Neutrophil (primary cell): ENCODE results near the gene KRTAP10-9.
A peak's percentile ranks its signal among the peaks of the same experiment; 100 is the strongest.
"Not testable (repeated sequence)": the region's sequence is repeated elsewhere in the genome, so short reads cannot be mapped to it uniquely, and the experiment has no call there.

Source experiments
- H3K27ac ChIP-seq: fragments of 200-600 bp; sonication (generic); 2 replicates; pipeline ENCODE4 v1.5.1; 2016; ENCODE audit warnings: mild to moderate bottlenecking, moderate library complexity
- H3K27me3 ChIP-seq: fragments of 200-600 bp; sonication (generic); 2 replicates; pipeline ENCODE4 v1.6.0; 2016; ENCODE audit warnings: mild to moderate bottlenecking
- H3K36me3 ChIP-seq: fragments of 200-600 bp; sonication (generic); 2 replicates; pipeline ENCODE4 v1.5.1; 2017
- H3K4me1 ChIP-seq, 2 experiments: fragments of 200-600 bp in 1 of 2; sonication (generic) in 1 of 2; 1 replicate in 1 of 2; 2 replicates in 1 of 2; pipeline versions ENCODE4 v1.5.1 to v1.6.1; 2013 to 2016; ENCODE audit warnings: low read depth in 1 of 2, low read length in 1 of 2, mild to moderate bottlenecking in 1 of 2, moderate library complexity in 1 of 2; ENCODE audit not compliant: control insufficient read depth in 1 of 2, insufficient read depth in 1 of 2
- H3K4me3 ChIP-seq, 2 experiments: fragments of 200-600 bp in 1 of 2; sonication (generic) in 1 of 2; 1 replicate in 1 of 2; 2 replicates in 1 of 2; pipeline ENCODE4 v1.5.1; 2013 to 2016; ENCODE audit warnings: low read depth in 1 of 2, low read length in 1 of 2, mild to moderate bottlenecking in 1 of 2, moderate library complexity in 1 of 2
- H3K9me3 ChIP-seq: fragments of 200-600 bp; sonication (generic); 2 replicates; pipeline ENCODE4 v1.5.1; 2016
- TF ChIP-seq, protein P1 (sequence below): fragments of 200-600 bp; sonication (generic); IDR thresholded peaks from 2 replicates; pipeline ENCODE4 v1.5.1; 2016; ENCODE audit warnings: antibody characterized with exemption

Gene KRTAP10-9

DNA sequence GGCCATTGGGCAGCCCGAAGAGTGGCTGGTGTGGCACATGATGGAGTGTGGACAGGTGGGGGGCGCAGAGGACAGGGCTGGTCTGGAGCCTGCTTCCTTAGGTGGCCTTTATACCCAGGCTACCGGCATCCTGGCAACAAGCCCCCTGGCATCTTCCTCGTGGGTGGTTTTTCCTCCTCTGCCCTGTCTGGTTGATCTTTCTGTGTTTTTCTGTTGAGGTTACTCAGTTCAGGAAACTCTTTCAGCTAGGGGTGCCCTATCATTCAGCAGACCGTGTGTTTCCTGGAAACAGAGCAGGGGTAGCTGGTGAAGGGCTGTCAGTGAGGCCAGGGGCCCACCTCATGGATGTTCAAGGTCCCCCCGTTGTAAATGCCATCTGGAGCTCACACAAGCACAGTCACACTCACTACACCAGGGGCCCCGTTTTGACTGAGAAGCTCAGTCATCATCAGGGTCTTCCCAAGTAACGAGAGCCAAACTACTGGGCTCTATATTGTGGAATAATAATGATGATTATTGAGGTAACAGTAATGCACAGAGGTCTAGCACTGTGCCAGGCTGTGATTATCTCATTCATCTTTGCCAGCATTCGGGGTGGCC lies 27.8 kb downstream of the KRTAP10-9 start, which contains the start of gene KRTAP12-4:
Gene KRTAP12-4 (minus strand): TSS at position 84 of the 600 bp plus-strand sequence. CDS start 45 bp downstream, at position 39.
- H3K27ac ChIP-seq = no peak within 1 kb of the TSS
- TF ChIP-seq, protein P1, sequence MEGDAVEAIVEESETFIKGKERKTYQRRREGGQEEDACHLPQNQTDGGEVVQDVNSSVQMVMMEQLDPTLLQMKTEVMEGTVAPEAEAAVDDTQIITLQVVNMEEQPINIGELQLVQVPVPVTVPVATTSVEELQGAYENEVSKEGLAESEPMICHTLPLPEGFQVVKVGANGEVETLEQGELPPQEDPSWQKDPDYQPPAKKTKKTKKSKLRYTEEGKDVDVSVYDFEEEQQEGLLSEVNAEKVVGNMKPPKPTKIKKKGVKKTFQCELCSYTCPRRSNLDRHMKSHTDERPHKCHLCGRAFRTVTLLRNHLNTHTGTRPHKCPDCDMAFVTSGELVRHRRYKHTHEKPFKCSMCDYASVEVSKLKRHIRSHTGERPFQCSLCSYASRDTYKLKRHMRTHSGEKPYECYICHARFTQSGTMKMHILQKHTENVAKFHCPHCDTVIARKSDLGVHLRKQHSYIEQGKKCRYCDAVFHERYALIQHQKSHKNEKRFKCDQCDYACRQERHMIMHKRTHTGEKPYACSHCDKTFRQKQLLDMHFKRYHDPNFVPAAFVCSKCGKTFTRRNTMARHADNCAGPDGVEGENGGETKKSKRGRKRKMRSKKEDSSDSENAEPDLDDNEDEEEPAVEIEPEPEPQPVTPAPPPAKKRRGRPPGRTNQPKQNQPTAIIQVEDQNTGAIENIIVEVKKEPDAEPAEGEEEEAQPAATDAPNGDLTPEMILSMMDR = no peak

DNA sequence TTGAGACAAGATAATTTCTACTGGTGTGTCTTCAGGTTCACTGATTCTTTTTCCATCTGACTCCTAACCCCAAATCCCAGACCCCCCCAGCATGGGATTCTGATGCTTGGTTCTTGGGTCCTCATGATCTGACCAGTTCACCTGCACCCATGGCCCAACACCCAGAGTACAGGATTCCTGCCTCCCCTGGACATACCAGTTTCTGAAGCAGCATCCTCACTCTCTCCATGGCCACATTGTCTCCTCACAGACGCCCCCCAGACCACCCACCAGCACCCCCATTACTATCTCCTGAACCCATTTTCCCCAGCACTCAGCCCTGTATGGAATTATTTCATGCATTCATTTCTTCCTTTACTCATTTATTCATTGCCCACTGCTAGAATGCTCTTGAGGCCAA lies 30.0 kb downstream of the KRTAP10-9 start:
- peaks cover 10 to 11% of the 10 kb centered on the region in 2 experiments for H3K4me1 ChIP-seq
- TF ChIP-seq, protein P1 = no peak
- H3K9me3 ChIP-seq = peaks cover 3% of the 10 kb centered on the region
- no peaks in the 10 kb centered on the region for H3K27me3 ChIP-seq
- H3K4me3 ChIP-seq = no peak overlapping the region
- peak overlapping the region; percentile 69 for H3K27ac ChIP-seq
- no peaks in the 10 kb centered on the region for H3K36me3 ChIP-seq

More for the DNA sequence above, 27.8 kb downstream of the KRTAP10-9 start, which contains the start of gene KRTAP12-4:
- Histone ChIP-seq H3K36me3 (no peaks in the 10 kb centered on the region), H3K9me3 (peaks cover 3% of the 10 kb centered on the region), H3K27me3 (no peaks in the 10 kb centered on the region), H3K4me1 (peaks cover 10 to 11% of the 10 kb centered on the region in 2 experiments), H3K4me3 (no peak within 1 kb of the TSS)

DNA sequence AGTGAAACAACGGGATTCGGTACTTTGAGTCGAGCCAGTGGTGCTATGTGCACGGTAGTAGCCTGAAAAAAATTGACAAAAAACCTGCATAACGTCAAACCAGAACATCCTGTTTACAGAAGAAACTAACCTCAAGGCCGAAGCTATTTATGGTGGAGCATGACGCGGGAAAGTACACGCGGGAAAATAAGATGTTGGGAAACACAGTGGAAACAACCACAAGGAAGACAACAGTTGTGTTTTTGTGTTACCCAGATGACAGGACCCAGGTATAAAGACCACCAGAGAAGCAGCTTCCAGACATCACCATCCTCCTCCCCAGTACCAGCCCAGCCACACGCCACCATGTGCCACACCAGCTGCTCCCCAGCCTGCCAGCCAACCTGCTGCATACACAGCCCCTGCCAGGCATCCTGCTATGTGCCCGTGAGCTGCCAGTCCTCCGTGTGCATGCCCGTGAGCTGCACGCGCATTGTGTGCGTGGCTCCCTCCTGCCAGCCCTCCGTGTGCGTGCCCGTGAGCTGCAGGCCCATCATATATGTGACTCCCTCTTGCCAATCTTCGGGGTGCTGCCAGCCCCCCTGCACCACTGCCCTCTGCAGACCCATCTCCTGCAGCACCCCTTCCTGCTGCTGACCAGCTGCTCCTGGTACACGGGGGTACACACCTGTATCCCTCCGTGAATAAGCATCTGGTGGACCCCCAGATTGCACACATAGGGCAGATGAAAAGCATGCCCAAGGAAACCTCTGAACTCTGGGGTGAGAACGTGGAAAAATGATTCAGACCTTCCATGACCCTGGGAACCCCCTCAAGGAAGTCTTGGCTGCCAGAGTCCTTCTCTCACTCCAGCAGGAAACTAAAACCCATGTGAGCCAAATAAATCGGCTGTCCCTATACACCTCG lies 31.0 kb downstream of the KRTAP10-9 start, which contains the start of gene KRTAP12-3:
Gene KRTAP12-3 (plus strand): TSS at position 298 of the 906 bp plus-strand sequence. CDS start 48 bp downstream, at position 346.
- H3K4me1 ChIP-seq = peaks cover 10 to 11% of the 10 kb centered on the region in 2 experiments
- TF ChIP-seq, protein P1 = no peak
- no peaks in the 10 kb centered on the region for H3K36me3 ChIP-seq
- H3K4me3 ChIP-seq = no peak within 1 kb of the TSS
- no peaks in the 10 kb centered on the region for H3K27me3 ChIP-seq
- peak within 1 kb of the TSS; percentile 69 for H3K27ac ChIP-seq
- peaks cover 3% of the 10 kb centered on the region for H3K9me3 ChIP-seq

DNA sequence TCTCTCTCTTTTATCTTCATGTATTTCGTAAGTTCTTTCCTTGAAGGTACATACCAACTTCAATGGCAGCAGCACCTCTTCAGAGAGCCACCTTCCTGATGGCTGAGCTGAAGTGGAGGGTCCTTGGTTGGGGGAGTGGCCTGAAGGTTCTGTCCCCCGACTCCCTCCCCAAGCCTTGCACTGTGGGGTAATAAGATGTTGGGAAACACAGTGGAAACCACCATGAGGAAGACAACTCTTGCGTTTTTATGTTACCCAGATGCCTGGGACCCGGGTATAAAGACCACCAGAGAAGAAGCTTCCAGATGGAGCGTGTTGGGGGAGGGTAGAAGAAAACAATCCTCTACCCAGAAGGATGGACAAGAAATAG lies 31.6 kb downstream of the KRTAP10-9 start:
- Histone ChIP-seq H3K4me3 (no peak overlapping the region), H3K27me3 (no peaks in the 10 kb centered on the region), H3K36me3 (no peaks in the 10 kb centered on the region), H3K4me1 (peaks cover 10 to 11% of the 10 kb centered on the region in 2 experiments), H3K27ac (peak overlapping the region; percentile 69), H3K9me3 (peaks cover 3% of the 10 kb centered on the region)
- TF ChIP-seq, protein P1 = no peak

DNA sequence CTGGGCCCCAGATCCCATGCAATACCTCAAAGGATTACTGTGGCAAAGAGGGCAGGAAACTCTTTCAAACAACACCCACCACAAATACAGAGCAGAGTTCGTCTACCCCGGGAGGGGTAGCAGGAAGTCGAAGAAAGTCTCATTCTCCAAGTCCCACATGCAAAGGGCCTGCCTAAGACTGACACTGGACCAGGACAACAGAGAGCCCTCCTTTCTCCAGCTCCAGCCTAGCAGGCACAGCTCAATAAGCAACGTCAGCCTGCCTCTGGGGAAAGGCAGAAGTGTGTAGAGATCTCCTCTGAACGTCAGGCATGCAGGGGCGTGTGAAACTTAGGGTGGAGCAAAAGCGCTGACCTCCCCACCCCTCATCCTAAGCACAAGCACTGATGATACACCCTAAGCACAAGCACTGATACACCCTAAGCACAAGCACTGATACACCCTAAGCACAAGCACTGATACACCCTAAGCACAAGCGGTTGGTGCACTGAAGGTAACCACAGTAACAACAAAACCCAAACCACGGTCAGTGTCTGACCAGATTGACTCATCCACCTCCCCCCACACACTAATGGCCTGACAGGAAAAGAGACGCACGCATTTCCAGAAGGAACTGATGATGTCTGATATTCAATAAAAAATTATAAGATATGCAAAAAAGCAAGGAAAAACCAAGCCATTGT lies 32.2 kb downstream of the KRTAP10-9 start:
- peak overlapping the region; percentile 69 for H3K27ac ChIP-seq

DNA sequence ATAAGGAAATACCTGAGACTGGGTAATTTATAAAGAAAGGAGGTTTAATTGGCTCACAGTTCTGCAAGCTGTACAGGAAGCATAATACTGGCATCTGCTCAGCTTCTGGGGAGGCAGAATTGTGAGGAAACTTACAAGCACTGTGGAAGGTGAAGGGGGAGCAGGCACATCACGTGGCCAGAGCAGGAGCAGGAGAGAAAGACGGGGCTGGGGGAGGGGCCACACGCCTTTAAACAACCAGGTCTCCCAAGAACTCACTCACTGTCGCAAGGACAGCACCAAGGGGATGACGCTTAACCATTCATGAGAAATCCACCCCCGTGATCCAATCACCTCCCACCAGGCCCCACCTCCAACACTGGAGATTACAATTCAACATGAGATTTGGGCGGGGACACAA lies 34.7 kb downstream of the KRTAP10-9 start:
- H3K9me3 ChIP-seq, H3K27me3 ChIP-seq, H3K36me3 ChIP-seq, H3K27ac ChIP-seq, H3K4me3 ChIP-seq: not testable (repeated sequence)
- H3K4me1 ChIP-seq = peaks cover 10 to 11% of the 10 kb centered on the region in 2 experiments

More for the DNA sequence above, 32.2 kb downstream of the KRTAP10-9 start:
- Histone ChIP-seq H3K9me3 (peaks cover 3% of the 10 kb centered on the region), H3K4me3 (no peak overlapping the region), H3K4me1 (peaks cover 10 to 11% of the 10 kb centered on the region in 2 experiments), H3K36me3 (no peaks in the 10 kb centered on the region), H3K27me3 (no peaks in the 10 kb centered on the region)
- TF ChIP-seq, protein P1 = no peak
